Body of pancreas (tissue), 4 donors: ENCODE data around the gene LST1.

Experiments
- POLR2A ChIP-seq, 3 donors: fragments of 450-650 bp; IDR thresholded peaks; one replicate each; pipeline ENCODE4 v1.6.1; 2016; ENCODE audit warnings: antibody characterized with exemption in 3 of 3, mild to moderate bottlenecking in 2 of 3
- TF ChIP-seq, protein P1 (sequence below), 7 experiments: fragments of 450-650 bp in 4 of 7; fragments of 200-600 bp in 3 of 7; sonication (generic) in 3 of 7; IDR thresholded peaks; one replicate each; pipeline ENCODE4 v1.5.1; 2016 to 2019; ENCODE audit warnings: antibody characterized with exemption in 7 of 7

DNA sequence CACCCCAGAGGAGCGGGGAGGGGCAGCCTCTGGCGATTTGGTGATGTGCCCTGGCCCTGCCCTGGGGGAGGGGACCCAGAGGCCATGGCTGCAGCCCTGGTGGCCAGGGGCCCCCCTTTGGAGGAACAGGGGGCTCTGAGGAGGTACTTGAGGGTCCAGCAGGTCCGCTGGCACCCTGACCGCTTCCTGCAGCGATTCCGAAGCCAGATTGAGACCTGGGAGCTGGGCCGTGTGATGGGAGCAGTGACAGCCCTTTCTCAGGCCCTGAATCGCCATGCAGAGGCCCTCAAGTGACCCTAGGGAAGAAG, 27.8 kb upstream of the LST1 start:
- TF ChIP-seq, protein P1, sequence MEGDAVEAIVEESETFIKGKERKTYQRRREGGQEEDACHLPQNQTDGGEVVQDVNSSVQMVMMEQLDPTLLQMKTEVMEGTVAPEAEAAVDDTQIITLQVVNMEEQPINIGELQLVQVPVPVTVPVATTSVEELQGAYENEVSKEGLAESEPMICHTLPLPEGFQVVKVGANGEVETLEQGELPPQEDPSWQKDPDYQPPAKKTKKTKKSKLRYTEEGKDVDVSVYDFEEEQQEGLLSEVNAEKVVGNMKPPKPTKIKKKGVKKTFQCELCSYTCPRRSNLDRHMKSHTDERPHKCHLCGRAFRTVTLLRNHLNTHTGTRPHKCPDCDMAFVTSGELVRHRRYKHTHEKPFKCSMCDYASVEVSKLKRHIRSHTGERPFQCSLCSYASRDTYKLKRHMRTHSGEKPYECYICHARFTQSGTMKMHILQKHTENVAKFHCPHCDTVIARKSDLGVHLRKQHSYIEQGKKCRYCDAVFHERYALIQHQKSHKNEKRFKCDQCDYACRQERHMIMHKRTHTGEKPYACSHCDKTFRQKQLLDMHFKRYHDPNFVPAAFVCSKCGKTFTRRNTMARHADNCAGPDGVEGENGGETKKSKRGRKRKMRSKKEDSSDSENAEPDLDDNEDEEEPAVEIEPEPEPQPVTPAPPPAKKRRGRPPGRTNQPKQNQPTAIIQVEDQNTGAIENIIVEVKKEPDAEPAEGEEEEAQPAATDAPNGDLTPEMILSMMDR (IDR thresholded peaks at IDR 0.05) = no peak
- no peak for TF ChIP-seq POLR2A (IDR thresholded peaks at IDR 0.05)
